Measurements from ENCODE around the gene PRMT9. TPM values are rescaled to one million over a fixed set of nuclear protein-coding genes. Genes with fewer than 3 reads are reported as not detected.

The PRMT9 gene
- total RNA-seq, 3 donors from 2014 or later (not counting 1 experiment from before 2014, with no cell fraction given): 13.4 to 16.6 (median 13.7) TPM

GRCh38 chr4:147617841-147618691, 65.9 kb downstream of the PRMT9 start:
- peaks cover 8% of the 10 kb centered on the region for H3K36me3 Mint-ChIP-seq
- Histone ChIP-seq H3K4me1 (ENCODE audit: control insufficient read depth, insufficient read depth, low read length) (peaks cover 20% of the 10 kb centered on the region), H3K4me3 (ENCODE audit: low read length) (peak overlapping the region; percentile 54), H3K9me3 (ENCODE audit: control insufficient read depth, insufficient read depth, low read length) (no peaks in the 10 kb centered on the region), H3K36me3 (ENCODE audit: control insufficient read depth, insufficient read depth, low read length) (peaks cover 5% of the 10 kb centered on the region), H3K27me3 (ENCODE audit: control insufficient read depth, insufficient read depth, low read length) (no peaks in the 10 kb centered on the region), H3K27ac (ENCODE audit: low read length) (peak overlapping the region; percentile 80)
- DNase-seq: peak in 1 of 2 donors; percentile 31
- no peaks in the 10 kb centered on the region for H3K9me3 Mint-ChIP-seq
- H3K27me3 Mint-ChIP-seq (ENCODE audit: low read depth in 2 of 2): peaks cover 9 to 24% of the 10 kb centered on the region in 2 donors
- TF ChIP-seq, protein P1, sequence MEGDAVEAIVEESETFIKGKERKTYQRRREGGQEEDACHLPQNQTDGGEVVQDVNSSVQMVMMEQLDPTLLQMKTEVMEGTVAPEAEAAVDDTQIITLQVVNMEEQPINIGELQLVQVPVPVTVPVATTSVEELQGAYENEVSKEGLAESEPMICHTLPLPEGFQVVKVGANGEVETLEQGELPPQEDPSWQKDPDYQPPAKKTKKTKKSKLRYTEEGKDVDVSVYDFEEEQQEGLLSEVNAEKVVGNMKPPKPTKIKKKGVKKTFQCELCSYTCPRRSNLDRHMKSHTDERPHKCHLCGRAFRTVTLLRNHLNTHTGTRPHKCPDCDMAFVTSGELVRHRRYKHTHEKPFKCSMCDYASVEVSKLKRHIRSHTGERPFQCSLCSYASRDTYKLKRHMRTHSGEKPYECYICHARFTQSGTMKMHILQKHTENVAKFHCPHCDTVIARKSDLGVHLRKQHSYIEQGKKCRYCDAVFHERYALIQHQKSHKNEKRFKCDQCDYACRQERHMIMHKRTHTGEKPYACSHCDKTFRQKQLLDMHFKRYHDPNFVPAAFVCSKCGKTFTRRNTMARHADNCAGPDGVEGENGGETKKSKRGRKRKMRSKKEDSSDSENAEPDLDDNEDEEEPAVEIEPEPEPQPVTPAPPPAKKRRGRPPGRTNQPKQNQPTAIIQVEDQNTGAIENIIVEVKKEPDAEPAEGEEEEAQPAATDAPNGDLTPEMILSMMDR (IDR thresholded peaks at IDR 0.05): no peak
- H3K27ac Mint-ChIP-seq: peak overlapping the region; percentile 96 to 99
- 8% methylated on average over 13 of the region's 17 CpGs for WGBS (ENCODE audit: insufficient coverage)
- intact Hi-C loops (cut with micrococcal nuclease): loop anchor here (1.0 kb wide), 2 partner anchors 66 to 249 kb away; partner anchors contain the start of gene PRMT9
- ATAC-seq: no peak
- peak overlapping the region; percentile 99 for H3K4me3 Mint-ChIP-seq
- H3K4me1 Mint-ChIP-seq: peaks cover 30% of the 10 kb centered on the region in 2 donors

- Histone ChIP-seq H3K9me3 (ENCODE audit: control insufficient read depth, insufficient read depth, low read length) (no peaks in the 10 kb centered on the region), H3K27ac (ENCODE audit: low read length) (peak within 1 kb of the TSS; percentile 80), H3K36me3 (ENCODE audit: control insufficient read depth, insufficient read depth, low read length) (no peaks in the 10 kb centered on the region), H3K4me3 (ENCODE audit: low read length) (peak within 1 kb of the TSS; percentile 54), H3K4me1 (ENCODE audit: control insufficient read depth, insufficient read depth, low read length) (peaks cover 20% of the 10 kb centered on the region), H3K27me3 (ENCODE audit: control insufficient read depth, insufficient read depth, low read length) (no peaks in the 10 kb centered on the region)
- WGBS (ENCODE audit: insufficient coverage): under 1% methylated on average over 37 of the region's 37 CpGs
- no peaks in the 10 kb centered on the region for H3K9me3 Mint-ChIP-seq
- DNase-seq (peak; percentile 98 to 99), ATAC-seq (peak; percentile 94 to 99 (median 96))
- intact Hi-C loops (cut with micrococcal nuclease): loop anchor here (1.0 kb wide), 2 partner anchors 67 to 250 kb away; partner anchors contain the start of gene PRMT9
- H3K36me3 Mint-ChIP-seq: peaks cover 8% of the 10 kb centered on the region
- H3K4me3 Mint-ChIP-seq: peak within 1 kb of the TSS; percentile 99
- H3K27ac Mint-ChIP-seq: peak within 1 kb of the TSS; percentile 96 to 99
- TF ChIP-seq, protein P1 (IDR thresholded peaks at IDR 0.05): no peak
- H3K27me3 Mint-ChIP-seq (ENCODE audit: low read depth in 2 of 2): peaks cover 9 to 32% of the 10 kb centered on the region in 2 donors
- H3K4me1 Mint-ChIP-seq: peaks cover 30% of the 10 kb centered on the region in 2 donors
Observed at GRCh38 chr4:147617173-147617840, 66.7 kb downstream of the PRMT9 start, which contains the start of gene TMEM184C. TMEM184C (plus strand) TSS chr4:147617397; CDS start chr4:147617957, 560 bp downstream.

- Histone ChIP-seq H3K4me1 (ENCODE audit: control insufficient read depth, insufficient read depth, low read length) (peaks cover 20% of the 10 kb centered on the region), H3K9me3 (ENCODE audit: control insufficient read depth, insufficient read depth, low read length) (no peaks in the 10 kb centered on the region), H3K27ac (ENCODE audit: low read length) (peak overlapping the region; percentile 80), H3K27me3 (ENCODE audit: control insufficient read depth, insufficient read depth, low read length) (no peaks in the 10 kb centered on the region), H3K36me3 (ENCODE audit: control insufficient read depth, insufficient read depth, low read length) (no peaks in the 10 kb centered on the region), H3K4me3 (ENCODE audit: low read length) (peak overlapping the region; percentile 54)
- Mint-ChIP-seq H3K27me3 (ENCODE audit: low read depth in 2 of 2) (peaks cover 9 to 36% of the 10 kb centered on the region in 2 donors), H3K27ac (peak overlapping the region; percentile 96 to 99), H3K4me1 (peaks cover 30% of the 10 kb centered on the region in 2 donors), H3K4me3 (peak overlapping the region; percentile 99), H3K36me3 (peaks cover 8% of the 10 kb centered on the region), H3K9me3 (no peaks in the 10 kb centered on the region)
- 47% methylated on average over 4 of the region's 6 CpGs for WGBS (ENCODE audit: insufficient coverage)
- DNase-seq: no peak
- TF ChIP-seq, protein P1 (IDR thresholded peaks at IDR 0.05): no peak
- intact Hi-C loops (cut with micrococcal nuclease): loop anchor here (1.0 kb wide), 2 partner anchors 67 to 250 kb away; partner anchors contain the start of gene PRMT9
- peak in 1 of 3 donors; percentile 1 for ATAC-seq
Observed at GRCh38 chr4:147616849-147617172, 67.2 kb downstream of the PRMT9 start.

Data from natural killer cell (primary cell).